LNCaP clone FGC (cell line): ENCODE results near the gene ECM2.

ENCODE experiments used
- DNase-seq: peaks from one replicate; pipeline ENCODE4 v3.0.0-alpha.2; 2011; ENCODE audit warnings: low read depth
- H3K4me3 ChIP-seq: 2 replicates; pipeline ENCODE4 v1.5.1; 2011; ENCODE audit warnings: mild to moderate bottlenecking, low read depth, low read length, control low read depth
- CTCF ChIP-seq: IDR thresholded peaks from 2 replicates; pipeline ENCODE4 v1.5.1; 2012; ENCODE audit warnings: mild to moderate bottlenecking; ENCODE audit not compliant: control insufficient read depth, insufficient read depth; ENCODE audit errors: extremely low read depth

ECM2 gene

DNA sequence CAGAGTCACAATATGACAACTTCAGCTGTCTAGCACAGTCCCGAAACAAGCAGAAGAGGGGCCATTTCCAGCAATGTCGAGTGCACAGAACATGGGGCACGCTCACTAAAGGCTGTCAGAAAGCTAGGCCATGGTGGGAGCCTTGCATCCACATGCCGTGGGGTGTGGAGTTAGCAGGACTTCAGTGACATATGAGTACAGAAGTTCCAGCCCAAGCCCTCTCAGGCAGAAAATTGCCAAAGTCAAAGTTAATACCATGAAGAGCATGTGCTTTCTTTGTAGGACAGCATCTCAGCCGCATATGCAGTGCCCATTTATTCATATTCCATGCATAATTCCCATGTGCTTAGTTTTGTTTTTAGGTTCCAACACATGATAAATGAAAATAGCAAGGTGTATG lies 26.7 kb downstream of the ECM2 start:
- no peak for TF ChIP-seq CTCF
- no peak overlapping the region for H3K4me3 ChIP-seq
- no peak for DNase-seq

DNA sequence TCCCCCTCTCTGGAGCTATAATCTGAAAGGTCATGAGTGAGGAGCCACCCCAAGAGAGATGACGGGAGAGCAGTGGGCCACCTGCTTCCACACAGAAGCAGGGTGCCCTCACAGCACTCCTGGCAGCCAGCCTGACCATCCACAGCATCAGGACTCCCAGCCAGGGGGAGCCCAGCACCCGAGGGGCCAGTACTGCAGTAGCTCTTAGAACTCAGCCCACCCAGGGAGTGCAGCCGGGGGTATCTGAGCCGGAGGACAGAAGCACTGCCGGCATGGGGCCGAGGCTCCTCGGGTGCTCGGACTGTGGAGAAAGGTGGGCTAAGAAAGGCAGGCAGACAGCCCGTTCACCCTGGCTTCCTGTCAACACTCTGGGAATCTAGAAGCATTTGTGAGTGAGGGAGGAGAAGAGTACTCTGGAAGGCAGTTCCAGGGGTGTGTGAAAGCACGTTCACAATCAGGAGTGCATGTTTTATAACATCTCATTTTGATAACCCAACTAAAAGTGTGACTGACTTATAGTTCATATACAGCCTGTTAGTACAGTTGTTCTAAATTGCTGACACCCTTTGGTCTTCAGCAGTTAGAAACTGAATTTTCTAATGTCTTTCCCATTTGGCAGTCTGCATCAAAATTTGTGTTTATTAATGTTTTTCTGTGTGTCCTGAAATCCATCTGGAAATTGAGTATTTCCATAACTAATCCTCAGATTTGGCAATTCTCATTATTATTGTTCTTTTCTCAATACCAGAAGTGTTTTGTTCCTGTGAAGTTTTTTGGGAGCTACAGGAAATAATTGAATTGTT lies 27.6 kb downstream of the ECM2 start:
- TF ChIP-seq CTCF: no peak
- H3K4me3 ChIP-seq: no peak overlapping the region
- no peak for DNase-seq

DNA sequence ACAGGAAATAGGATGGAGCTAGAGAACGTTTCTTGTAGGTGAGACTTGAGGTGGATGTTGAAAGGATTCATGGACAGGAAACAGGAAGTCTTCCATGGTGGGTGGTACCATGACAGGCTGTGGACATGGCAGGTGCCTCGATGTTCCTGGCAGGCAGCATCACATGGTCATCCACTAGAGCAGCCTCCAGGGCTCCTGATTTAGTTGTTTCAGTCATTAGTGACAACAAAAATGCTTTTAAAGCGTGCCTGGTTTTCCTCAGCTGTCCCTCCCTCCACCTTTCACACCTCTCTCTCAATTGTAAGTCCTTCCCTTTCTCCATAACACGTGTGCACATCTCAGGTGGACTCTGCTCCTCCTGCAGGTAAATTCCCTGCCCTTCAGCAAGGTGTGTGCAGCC lies 28.3 kb downstream of the ECM2 start:
- H3K4me3 ChIP-seq: no peak overlapping the region
- no peak for DNase-seq
- TF ChIP-seq CTCF: no peak

- H3K4me3 ChIP-seq: no peak overlapping the region
- no peak for DNase-seq
- no peak for TF ChIP-seq CTCF
Measured at GRCh38 chr9:92507005-92507404, 28.8 kb downstream of the ECM2 start.

DNA sequence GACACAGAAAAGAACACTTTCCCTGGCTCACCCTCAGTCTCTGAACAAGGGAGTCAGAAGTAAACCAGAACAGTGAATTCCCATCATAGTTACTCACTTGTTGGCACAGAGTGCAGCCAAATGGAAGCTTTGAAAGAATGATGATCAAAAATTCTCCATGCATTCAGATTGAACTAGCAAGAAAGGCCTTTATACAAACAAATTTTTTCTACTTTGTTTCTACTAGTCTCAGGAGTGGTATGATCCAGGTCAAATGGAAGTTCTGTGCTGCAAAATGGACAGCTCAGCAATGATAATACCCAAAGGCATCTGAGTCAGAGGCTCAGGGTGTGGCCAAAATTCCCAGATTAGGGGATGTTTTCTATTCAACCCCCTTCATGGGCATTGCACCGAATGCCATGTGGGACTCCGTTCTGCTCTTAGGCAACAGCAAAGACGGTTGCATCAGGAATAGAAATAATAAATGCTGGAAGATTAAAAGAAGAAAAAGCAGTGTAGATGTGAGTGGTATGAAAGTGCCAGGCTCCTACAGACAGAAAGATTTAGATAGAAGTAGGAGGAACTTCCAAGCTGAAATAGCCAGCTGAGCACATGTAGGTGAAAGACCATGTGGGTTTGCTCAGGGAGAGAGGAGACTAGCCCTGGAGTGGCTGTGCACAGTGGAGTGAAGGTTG lies 29.5 kb downstream of the ECM2 start:
- H3K4me3 ChIP-seq: no peak overlapping the region
- TF ChIP-seq CTCF: no peak
- no peak for DNase-seq

- DNase-seq: no peak
- TF ChIP-seq CTCF: no peak
- H3K4me3 ChIP-seq: no peak overlapping the region
Measured at GRCh38 chr9:92504881-92505280, 30.9 kb downstream of the ECM2 start.
